Activated CD4-positive, alpha-beta T cell treated with anti-CD3 and anti-CD28 coated beads, Interleukin-2, amount 10 ng/mL, durations not matched to agents 7 days and 5 days (primary cell): Measurements from ENCODE around the gene MYH14. TPM values are rescaled to one million over a fixed set of nuclear protein-coding genes. Genes with fewer than 3 reads are reported as not detected.
A peak's percentile ranks its signal among the peaks of the same experiment; 100 is the strongest.

ENCODE experiments used
- CTCF ChIA-PET: fragments of 350-600 bp; sonication (Branson Sonifier 250); formaldehyde crosslinking; loops from one replicate; lab custom pipeline; 2021; ENCODE audit warnings: antibody characterized with exemption; lab: Charles Lee
- POLR2A ChIA-PET: fragments of 350-600 bp; sonication (Branson Sonifier 250); formaldehyde crosslinking; loops from one replicate; lab custom pipeline; 2021; ENCODE audit warnings: antibody characterized with exemption; lab: Charles Lee
- DNase-seq: peaks from one replicate; pipeline ENCODE4 v3.0.0-alpha.2; 2020
- H3K27ac Mint-ChIP-seq: one replicate; pipeline ENCODE4 v1.8.0; 2021; ENCODE audit warnings: mild to moderate bottlenecking, moderate library complexity, mixed read lengths
- H3K27me3 Mint-ChIP-seq: one replicate; pipeline ENCODE4 v1.8.0; 2021; ENCODE audit warnings: mixed read lengths
- H3K36me3 Mint-ChIP-seq: one replicate; pipeline ENCODE4 v1.8.0; 2021; ENCODE audit warnings: low read depth, mixed read lengths
- H3K4me1 Mint-ChIP-seq: one replicate; pipeline ENCODE4 v1.8.0; 2021; ENCODE audit warnings: mixed read lengths
- H3K4me3 Mint-ChIP-seq: one replicate; pipeline ENCODE4 v1.8.0; 2021; ENCODE audit warnings: mild to moderate bottlenecking, moderate library complexity, mixed read lengths
- H3K9me3 Mint-ChIP-seq: one replicate; pipeline ENCODE4 v1.8.0; 2021; ENCODE audit warnings: mixed read lengths
- total RNA-seq, 2 experiments: library from RNA; stranded (reverse); gene quantifications; one replicate each; pipeline ENCODE4 v1.2.3, GENCODE V29; 2021

Gene MYH14
- total RNA-seq, 2 experiments from 2014 or later = not detected

DNA sequence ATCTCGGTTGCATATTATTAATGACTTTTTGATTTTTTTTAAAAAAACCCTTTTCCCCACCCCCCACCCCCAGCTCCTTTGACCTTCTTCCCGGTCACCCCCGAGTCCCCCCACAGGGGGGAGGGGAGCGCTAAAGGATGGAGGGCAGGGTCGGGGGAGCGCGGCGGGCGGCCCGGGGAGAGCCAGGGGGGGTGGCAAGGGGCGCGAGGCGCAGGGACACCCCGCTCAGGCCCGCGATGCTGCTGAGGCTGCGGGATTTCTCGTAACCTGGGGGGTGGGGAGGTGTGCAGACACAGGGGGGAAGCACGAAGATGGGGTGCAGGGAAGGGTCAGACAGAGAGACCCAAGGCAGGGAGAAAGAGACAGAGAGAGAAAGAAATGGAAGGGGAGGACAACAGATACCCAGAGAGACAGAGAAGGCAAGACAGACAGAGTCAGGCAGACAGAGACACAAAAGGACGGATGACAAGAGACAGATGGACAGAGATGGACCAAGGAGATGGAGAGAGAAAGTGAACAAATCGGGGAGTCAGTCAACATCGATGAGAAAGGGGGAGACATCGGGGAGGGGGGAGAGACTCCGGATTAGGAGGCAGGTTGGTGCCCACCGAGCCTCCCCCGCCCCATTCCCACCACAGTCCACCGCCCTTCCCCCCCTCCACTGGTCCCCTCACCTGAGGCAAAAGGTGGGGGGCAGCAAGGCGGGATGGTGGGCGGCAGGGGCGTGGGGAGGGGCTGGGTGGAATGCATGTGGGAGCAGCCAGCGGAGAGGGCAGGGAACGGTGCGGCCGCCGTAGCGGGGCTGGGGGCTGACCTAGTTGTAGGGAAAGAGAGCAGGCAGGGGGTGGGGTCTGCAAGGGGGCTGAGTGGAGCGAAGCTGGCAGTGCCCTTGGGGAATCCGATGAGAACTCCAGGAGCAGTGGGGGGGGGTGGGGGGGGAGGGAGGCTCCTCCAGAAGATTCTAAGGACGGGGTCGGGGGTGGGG lies 111.6 kb downstream of the MYH14 start:
- H3K4me1 Mint-ChIP-seq = peaks cover 8% of the 10 kb centered on the region
- peaks cover 47% of the 10 kb centered on the region for H3K27me3 Mint-ChIP-seq

DNA sequence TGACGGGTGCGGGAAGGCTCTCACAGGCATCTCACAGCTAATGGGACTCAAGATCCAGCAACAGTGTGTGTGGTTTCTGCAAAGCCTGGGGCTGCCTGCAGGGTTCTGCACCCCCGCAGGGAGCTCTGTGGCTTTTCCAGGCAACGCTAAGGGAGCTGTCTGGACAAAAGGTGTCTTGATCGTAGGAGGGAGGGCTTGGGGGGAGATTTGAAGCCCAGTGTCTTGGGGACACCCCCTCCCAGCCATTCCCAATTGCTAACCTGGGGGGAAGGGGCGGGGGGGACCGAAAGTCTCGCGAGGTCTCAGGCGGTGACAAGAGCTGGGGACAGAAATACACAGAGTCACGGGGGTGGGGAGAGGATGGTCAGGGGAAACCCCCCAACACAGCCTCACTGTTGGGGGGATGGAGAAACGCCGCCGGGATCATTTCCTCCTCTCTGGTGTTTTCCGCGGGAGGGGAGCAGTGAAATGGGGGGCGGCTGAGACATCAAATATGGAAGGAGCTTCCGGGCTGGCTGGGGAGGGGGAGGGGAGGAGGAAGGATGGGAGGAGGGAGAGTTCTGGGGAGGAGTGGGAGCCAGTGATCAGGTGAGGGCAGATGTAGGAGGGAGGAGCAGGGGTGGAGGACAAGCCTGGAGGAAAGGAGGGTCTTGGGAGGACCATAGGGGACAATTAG lies 112.5 kb downstream of the MYH14 start:
- DNase-seq = no peak

More for the DNA sequence above, 111.6 kb downstream of the MYH14 start:
- Mint-ChIP-seq H3K27ac (no peak overlapping the region), H3K4me3 (peak overlapping the region; percentile 30), H3K36me3 (peaks cover 2% of the 10 kb centered on the region), H3K9me3 (no peaks in the 10 kb centered on the region)
- CTCF ChIA-PET = interaction anchor here (1.1 to 1.6 kb wide), 2 partner anchors 12 to 14 kb away, joined by 3 to 5 read pairs; partner anchors contain the start of gene KCNC3
- POLR2A ChIA-PET = no interaction called here
- no peak for DNase-seq

DNA sequence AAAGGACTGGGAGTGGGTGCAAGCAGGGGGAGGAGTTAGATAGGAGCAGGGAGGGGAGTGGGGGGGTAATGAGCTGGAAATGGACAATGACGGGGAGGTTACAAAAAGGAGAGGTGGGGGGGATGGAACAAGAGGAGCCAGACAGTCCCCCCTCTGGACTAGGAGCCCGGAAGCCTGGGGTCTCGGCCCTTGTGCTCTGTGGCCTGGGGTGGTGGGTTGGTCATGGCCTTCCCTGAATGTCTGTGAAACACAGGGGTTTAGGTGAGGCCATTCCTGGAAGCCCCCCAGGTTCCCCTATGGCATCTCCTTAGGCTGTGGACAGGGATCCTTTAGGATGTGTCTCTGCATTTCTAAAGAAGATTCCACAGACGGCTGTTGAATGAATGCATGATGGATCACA lies 113.7 kb downstream of the MYH14 start:
- Mint-ChIP-seq H3K4me1 (peaks cover 8% of the 10 kb centered on the region), H3K27me3 (peaks cover 37% of the 10 kb centered on the region), H3K36me3 (peaks cover 2% of the 10 kb centered on the region), H3K4me3 (no peak overlapping the region), H3K27ac (no peak overlapping the region), H3K9me3 (no peaks in the 10 kb centered on the region)
- POLR2A ChIA-PET = no interaction called here
- DNase-seq = no peak
- CTCF ChIA-PET = interaction anchor here (1.3 to 1.6 kb wide), 2 partner anchors 8 to 12 kb away, joined by 4 to 5 read pairs; partner anchors contain the start of gene KCNC3

More for the DNA sequence above, 112.5 kb downstream of the MYH14 start:
- H3K9me3 Mint-ChIP-seq = no peaks in the 10 kb centered on the region
- ChIA-PET CTCF (interaction anchor here (0.6 to 1.6 kb wide), 5 partner anchors 10 to 58 kb away, joined by 3 to 5 read pairs (median 4); partner anchors contain the start of gene KCNC3), POLR2A (interaction anchor here (0.5 kb wide), 1 partner anchor 929 kb away, joined by 3 read pairs; no protein-coding TSS in a partner anchor)
- no peak overlapping the region for H3K27ac Mint-ChIP-seq
- H3K4me1 Mint-ChIP-seq = peaks cover 8% of the 10 kb centered on the region
- peaks cover 43% of the 10 kb centered on the region for H3K27me3 Mint-ChIP-seq
- peak overlapping the region; percentile 52 for H3K4me3 Mint-ChIP-seq
- H3K36me3 Mint-ChIP-seq = peaks cover 2% of the 10 kb centered on the region

- ChIA-PET CTCF (interaction anchor here (1.0 to 1.2 kb wide), 2 partner anchors 10 kb away, joined by 3 to 5 read pairs; no protein-coding TSS in a partner anchor), POLR2A (no interaction called here)
- H3K27ac Mint-ChIP-seq = no peak overlapping the region
- peaks cover 2% of the 10 kb centered on the region for H3K36me3 Mint-ChIP-seq
- peaks cover 26% of the 10 kb centered on the region for H3K27me3 Mint-ChIP-seq
- H3K9me3 Mint-ChIP-seq = no peaks in the 10 kb centered on the region
- H3K4me1 Mint-ChIP-seq = peaks cover 8% of the 10 kb centered on the region
- H3K4me3 Mint-ChIP-seq = no peak overlapping the region
- DNase-seq = no peak
Observed at GRCh38 chr19:50318438-50318837, 115.0 kb downstream of the MYH14 start.

DNA sequence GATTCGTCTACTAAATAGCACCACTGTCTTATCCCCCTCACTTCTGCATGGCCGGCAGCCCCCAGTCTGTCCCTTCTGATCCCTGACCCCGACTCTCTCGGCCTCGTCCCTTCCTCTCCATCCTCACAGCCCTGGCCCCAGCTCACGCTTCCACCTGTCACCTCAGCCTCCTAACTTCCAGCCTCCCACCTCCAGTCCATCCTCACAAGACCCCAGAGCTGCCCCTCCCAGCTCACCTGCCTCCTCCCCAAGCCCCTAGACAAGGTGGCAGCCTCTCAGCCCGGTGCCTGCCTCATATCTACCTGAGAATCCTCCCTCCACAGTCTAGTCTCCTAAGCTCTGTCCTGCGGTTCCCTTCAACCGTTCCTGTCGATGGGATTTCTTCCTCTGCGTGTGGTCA lies 115.7 kb downstream of the MYH14 start:
- DNase-seq = no peak
- POLR2A ChIA-PET = no interaction called here
- Mint-ChIP-seq H3K4me3 (no peak overlapping the region), H3K27me3 (peaks cover 20% of the 10 kb centered on the region), H3K36me3 (peaks cover 2% of the 10 kb centered on the region), H3K27ac (no peak overlapping the region), H3K4me1 (peaks cover 8% of the 10 kb centered on the region), H3K9me3 (no peaks in the 10 kb centered on the region)
- CTCF ChIA-PET = interaction anchor here (0.7 to 1.2 kb wide), 4 partner anchors 9 to 622 kb away, joined by 3 to 5 read pairs (median 4); partner anchors contain the start of gene KCNC3

DNA sequence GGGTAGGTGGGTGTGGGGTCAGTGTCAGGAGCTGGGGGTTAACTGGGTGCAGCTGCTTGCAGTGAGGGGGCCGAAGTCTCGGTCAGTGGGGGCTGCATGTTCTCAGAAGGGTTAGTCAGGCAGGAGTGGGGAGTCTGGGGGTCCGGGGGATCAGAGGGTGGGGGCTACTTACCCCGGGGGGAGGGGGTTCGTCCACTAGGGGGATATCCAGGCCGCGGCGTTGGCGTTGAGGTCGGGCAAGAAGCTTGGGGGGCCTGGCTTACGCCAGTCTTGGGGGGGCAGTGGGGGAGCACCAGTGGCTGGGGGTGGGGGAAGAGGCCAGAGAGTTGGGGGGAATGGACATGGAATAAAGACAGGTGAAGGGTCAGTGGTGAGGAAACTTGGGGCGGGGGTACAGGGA lies 116.6 kb downstream of the MYH14 start:
- H3K36me3 Mint-ChIP-seq = no peaks in the 10 kb centered on the region
- H3K27me3 Mint-ChIP-seq = peaks cover 13% of the 10 kb centered on the region
- CTCF ChIA-PET = no interaction called here
- H3K27ac Mint-ChIP-seq = no peak overlapping the region
- POLR2A ChIA-PET = no interaction called here
- H3K4me1 Mint-ChIP-seq = peaks cover 6% of the 10 kb centered on the region
- H3K9me3 Mint-ChIP-seq = no peaks in the 10 kb centered on the region
- H3K4me3 Mint-ChIP-seq = no peak overlapping the region
- DNase-seq = no peak

DNA sequence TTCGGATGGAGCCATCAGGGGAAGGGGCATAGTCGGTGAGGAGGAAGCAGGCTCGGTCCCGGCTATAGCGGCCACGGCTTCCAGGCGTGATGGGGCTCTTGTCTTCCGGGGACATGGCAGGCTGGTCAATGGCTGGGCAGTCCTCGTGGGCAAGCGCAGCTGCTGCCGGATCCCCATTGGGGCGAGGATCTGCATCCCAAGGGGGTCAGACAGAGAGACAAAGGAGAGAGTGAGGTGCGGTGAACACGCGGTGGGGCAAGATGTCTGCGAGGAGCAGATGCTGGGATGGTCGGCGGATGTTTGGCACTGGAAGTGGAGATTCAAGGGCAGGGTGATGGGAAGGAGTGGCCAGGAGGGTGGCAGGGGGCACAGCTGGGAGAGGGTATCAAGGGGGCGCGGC lies 117.2 kb downstream of the MYH14 start:
- Mint-ChIP-seq H3K4me1 (peaks cover 5% of the 10 kb centered on the region), H3K9me3 (no peaks in the 10 kb centered on the region), H3K27ac (no peak overlapping the region), H3K27me3 (peaks cover 12% of the 10 kb centered on the region), H3K4me3 (no peak overlapping the region), H3K36me3 (no peaks in the 10 kb centered on the region)
- ChIA-PET CTCF (no interaction called here), POLR2A (no interaction called here)
- no peak for DNase-seq

- no peak overlapping the region for H3K27ac Mint-ChIP-seq
- H3K9me3 Mint-ChIP-seq = no peaks in the 10 kb centered on the region
- no peak for DNase-seq
- peaks cover 2% of the 10 kb centered on the region for H3K36me3 Mint-ChIP-seq
- H3K4me1 Mint-ChIP-seq = peaks cover 11% of the 10 kb centered on the region
- peaks cover 4% of the 10 kb centered on the region for H3K27me3 Mint-ChIP-seq
- no peak overlapping the region for H3K4me3 Mint-ChIP-seq
- ChIA-PET CTCF (interaction anchor here (0.8 kb wide), 2 partner anchors 458 to 1161 kb away, joined by 3 read pairs; no protein-coding TSS in a partner anchor), POLR2A (no interaction called here)
Observed at GRCh38 chr19:50321831-50322230, 118.4 kb downstream of the MYH14 start.

GRCh38 chr19:50322234-50322633 lies 118.8 kb downstream of the MYH14 start:
- peaks cover 6% of the 10 kb centered on the region for H3K36me3 Mint-ChIP-seq
- POLR2A ChIA-PET = no interaction called here
- CTCF ChIA-PET = interaction anchor here (0.8 kb wide), 2 partner anchors 458 to 1162 kb away, joined by 3 read pairs; no protein-coding TSS in a partner anchor

DNA sequence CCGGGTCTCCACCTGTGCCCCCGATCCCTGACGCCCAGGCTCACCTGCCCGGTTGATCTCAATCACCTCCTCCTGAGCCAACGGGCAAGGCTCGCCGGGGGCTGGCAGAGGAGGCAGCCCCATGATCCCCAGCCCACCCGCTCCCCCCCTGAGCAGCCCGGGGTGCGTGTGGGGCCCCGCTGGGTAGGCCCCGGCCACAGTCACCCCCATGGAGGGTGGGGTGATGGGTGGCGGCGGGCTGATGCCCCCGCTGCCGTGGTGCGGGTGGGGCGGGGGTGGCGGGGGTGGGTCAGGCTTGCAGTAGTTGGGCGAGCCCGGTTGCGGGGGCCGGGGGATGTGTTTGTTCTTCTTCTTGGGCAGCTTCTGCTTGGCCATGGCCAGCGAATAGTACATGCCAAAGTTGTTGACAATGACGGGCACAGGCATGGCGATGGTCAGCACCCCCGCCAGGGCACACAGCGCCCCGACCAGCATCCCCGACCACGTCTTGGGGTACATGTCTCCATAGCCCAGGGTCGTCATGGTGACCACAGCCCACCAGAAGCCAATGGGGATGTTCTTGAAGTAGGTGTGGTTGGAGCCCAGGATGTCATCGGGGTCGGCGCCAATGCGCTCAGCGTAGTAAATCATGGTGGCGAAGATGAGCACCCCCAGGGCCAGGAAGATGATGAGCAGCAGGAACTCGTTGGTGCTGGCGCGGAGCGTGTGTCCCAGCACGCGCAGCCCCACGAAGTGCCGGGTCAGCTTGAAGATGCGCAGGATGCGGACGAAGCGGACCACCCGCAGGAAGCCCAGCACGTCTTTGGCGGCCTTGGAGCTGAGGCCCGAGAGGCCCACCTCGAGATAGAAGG lies 119.7 kb downstream of the MYH14 start:
- CTCF ChIA-PET = no interaction called here
- Mint-ChIP-seq H3K36me3 (peaks cover 7% of the 10 kb centered on the region), H3K9me3 (peaks cover 4% of the 10 kb centered on the region), H3K27ac (no peak overlapping the region), H3K4me3 (no peak overlapping the region), H3K27me3 (peaks cover 15% of the 10 kb centered on the region), H3K4me1 (peaks cover 22% of the 10 kb centered on the region)
- POLR2A ChIA-PET = no interaction called here
- no peak for DNase-seq

More at GRCh38 chr19:50322234-50322633, 118.8 kb downstream of the MYH14 start:
- no peak overlapping the region for H3K27ac Mint-ChIP-seq
- no peak overlapping the region for H3K4me3 Mint-ChIP-seq
- peaks cover 15% of the 10 kb centered on the region for H3K4me1 Mint-ChIP-seq
- no peak for DNase-seq
- peaks cover 8% of the 10 kb centered on the region for H3K27me3 Mint-ChIP-seq
- peaks cover 2% of the 10 kb centered on the region for H3K9me3 Mint-ChIP-seq

- Mint-ChIP-seq H3K4me3 (no peak overlapping the region), H3K27ac (no peak overlapping the region), H3K27me3 (peaks cover 15% of the 10 kb centered on the region), H3K9me3 (peaks cover 4% of the 10 kb centered on the region), H3K4me1 (peaks cover 22% of the 10 kb centered on the region), H3K36me3 (peaks cover 7% of the 10 kb centered on the region)
- CTCF ChIA-PET = no interaction called here
- no peak for DNase-seq
- POLR2A ChIA-PET = no interaction called here
Observed at GRCh38 chr19:50323782-50324133, 120.3 kb downstream of the MYH14 start.

GRCh38 chr19:50324331-50324730 lies 120.9 kb downstream of the MYH14 start:
- no peak overlapping the region for H3K27ac Mint-ChIP-seq
- ChIA-PET CTCF (no interaction called here), POLR2A (no interaction called here)
- peaks cover 25% of the 10 kb centered on the region for H3K4me1 Mint-ChIP-seq
- peaks cover 4% of the 10 kb centered on the region for H3K9me3 Mint-ChIP-seq
- DNase-seq = no peak
- H3K27me3 Mint-ChIP-seq = peaks cover 15% of the 10 kb centered on the region
- peaks cover 8% of the 10 kb centered on the region for H3K36me3 Mint-ChIP-seq
- no peak overlapping the region for H3K4me3 Mint-ChIP-seq
